SHP77 treated with DMSO at 0.1 percent for 48 hours (cell line): ENCODE results near the gene ACHE.
"Not testable (repeated sequence)": the region's sequence is repeated elsewhere in the genome, so short reads cannot be mapped to it uniquely, and the experiment has no call there.

ENCODE experiments used
- DNase-seq: peaks from one replicate; lab custom pipeline; 2025; lab: John Stamatoyannopoulos, UW

The ACHE gene

GRCh38 chr7:100861616-100861985 is 34.1 kb downstream of the ACHE start:
- no peak for DNase-seq

GRCh38 chr7:100860702-100861615 is 34.7 kb downstream of the ACHE start:
- DNase-seq: no peak

DNA sequence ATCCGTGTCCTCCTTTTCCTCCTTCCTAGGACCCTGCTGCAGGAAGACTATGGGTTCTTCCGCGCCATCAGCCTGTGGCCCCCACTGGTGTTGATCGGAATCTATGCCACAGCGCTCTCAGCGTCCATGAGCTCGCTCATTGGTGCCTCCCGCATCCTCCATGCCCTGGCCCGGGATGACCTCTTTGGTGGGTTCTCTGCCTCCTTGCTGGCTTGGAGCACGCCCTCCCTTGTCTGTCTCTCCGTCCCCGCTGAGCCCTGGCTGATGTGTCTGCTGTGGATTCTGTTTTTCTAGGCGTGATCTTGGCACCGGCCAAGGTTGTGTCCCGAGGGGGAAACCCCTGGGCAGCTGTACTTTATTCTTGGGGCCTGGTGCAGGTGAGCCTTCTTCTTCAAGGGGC is 35.8 kb downstream of the ACHE start:
- no peak for DNase-seq

GRCh38 chr7:100856871-100857282 is 38.8 kb downstream of the ACHE start:
- no peak for DNase-seq

DNA sequence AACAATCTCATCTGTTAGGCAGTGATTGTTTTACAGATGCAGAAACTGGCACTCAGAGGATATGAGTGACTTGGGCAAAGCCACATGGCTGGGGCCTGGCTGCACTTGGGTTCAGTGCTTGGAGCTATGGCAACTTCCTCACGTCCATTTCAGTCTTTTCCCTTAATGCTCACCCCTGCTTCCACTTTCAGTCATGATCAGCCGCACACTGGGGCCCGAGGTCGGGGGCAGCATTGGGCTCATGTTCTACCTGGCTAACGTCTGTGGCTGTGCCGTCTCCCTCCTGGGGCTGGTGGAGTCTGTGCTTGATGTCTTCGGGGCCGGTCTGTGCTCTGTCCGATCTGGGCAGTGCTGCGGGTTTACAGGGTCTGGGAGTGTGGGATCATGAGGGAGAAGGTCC is 40.2 kb downstream of the ACHE start:
- no peak for DNase-seq

GRCh38 chr7:100854899-100855298 is 40.8 kb downstream of the ACHE start:
- not testable (repeated sequence) for DNase-seq

DNA sequence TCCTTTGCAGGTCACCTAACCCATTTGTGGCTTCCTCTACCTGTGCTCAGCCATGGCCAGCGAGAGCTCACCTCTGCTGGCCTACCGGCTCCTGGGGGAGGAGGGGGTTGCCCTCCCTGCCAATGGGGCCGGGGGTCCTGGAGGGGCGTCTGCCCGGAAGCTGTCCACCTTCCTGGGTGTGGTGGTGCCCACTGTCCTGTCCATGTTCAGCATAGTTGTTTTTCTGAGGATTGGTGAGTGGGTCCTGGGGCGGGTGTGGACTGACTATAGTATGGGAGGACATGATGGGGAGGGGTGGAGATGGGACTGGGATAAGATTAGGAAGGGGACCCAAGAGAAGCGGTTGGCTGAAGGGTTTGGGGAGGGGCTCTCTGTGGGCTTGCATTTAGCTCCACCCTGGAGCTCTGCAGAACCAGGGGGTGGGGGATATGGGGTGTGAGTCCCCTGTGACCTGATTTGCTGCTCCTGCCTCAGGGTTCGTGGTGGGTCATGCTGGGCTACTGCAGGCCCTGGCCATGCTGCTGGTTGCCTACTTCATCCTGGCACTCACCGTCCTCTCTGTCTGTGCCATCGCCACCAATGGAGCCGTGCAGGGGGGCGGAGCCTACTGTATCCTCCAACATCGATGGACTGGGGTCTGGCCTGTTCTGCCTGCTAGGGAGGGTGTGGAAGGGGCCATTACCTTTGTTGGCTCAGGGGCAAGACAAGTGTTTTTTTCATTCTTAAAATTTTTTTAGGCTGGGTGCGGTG is 41.4 kb downstream of the ACHE start:
- no peak for DNase-seq

- peak; percentile 70 for DNase-seq
These were observed 43.4 kb downstream of the ACHE start, which contains the start of gene SLC12A9 for GRCh38 chr7:100852048-100852872. Gene SLC12A9 (plus strand): TSS chr7:100852713. CDS start chr7:100854198, 1,485 bp downstream.

GRCh38 chr7:100847360-100847759 is 48.3 kb downstream of the ACHE start:
- DNase-seq: no peak

DNA sequence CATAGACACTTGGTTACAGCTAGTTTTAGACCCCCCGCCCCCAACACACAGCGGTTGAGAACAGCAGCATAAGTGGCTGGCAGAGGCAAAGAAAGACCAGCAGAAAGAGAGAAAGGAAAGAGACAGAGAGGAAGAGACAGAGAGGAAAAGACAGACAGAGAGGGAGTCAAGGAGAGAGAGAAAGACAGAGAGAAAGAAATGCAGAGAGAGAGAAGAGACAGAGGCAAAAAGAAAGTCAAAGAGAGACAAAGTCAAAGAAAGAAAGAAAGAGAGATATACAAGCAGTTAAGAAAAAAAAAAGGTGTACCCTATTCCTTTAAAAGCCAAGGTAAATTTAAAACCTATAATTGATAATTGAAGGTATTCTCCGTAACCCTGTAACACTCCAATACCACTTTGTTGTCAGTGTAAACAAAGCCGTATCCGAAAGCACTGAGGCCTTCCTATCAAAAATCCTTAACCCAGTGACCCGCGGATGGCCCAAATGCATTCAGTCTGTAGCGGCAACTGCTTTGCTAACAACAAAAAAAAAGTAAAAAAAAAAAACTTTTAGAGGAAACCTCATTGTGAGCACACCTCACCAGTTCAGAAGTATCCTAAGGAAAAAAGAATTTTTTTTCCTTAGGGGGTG is 55.1 kb downstream of the ACHE start:
- DNase-seq: no peak
